Activated T-cell treated with anti-CD3 and anti-CD28 coated beads, Interleukin-2, amount 50 U/mL, for 24 hours (primary cell): Measurements from ENCODE around the gene CPN1.
"Not testable (repeated sequence)": the region's sequence is repeated elsewhere in the genome, so short reads cannot be mapped to it uniquely, and the experiment has no call there.

Experiments used
- DNase-seq: peaks from one replicate; pipeline ENCODE4 v3.0.0-alpha.2; 2020
- H3K27ac Mint-ChIP-seq: 2 replicates; pipeline ENCODE4 v1.8.0; 2020; ENCODE audit warnings: mild to moderate bottlenecking, mixed read lengths
- H3K27me3 Mint-ChIP-seq: 2 replicates; pipeline ENCODE4 v1.8.0; 2020; ENCODE audit warnings: mixed read lengths
- H3K36me3 Mint-ChIP-seq: 2 replicates; pipeline ENCODE4 v1.8.0; 2020; ENCODE audit warnings: low read depth, mixed read lengths
- H3K4me1 Mint-ChIP-seq: 2 replicates; pipeline ENCODE4 v1.8.0; 2020; ENCODE audit warnings: low read depth, mixed read lengths
- H3K4me3 Mint-ChIP-seq: 2 replicates; pipeline ENCODE4 v1.8.0; 2020; ENCODE audit warnings: mild to moderate bottlenecking, moderate library complexity, mixed read lengths
- H3K9me3 Mint-ChIP-seq: 2 replicates; pipeline ENCODE4 v1.8.0; 2020; ENCODE audit warnings: mixed read lengths

The CPN1 gene

DNA sequence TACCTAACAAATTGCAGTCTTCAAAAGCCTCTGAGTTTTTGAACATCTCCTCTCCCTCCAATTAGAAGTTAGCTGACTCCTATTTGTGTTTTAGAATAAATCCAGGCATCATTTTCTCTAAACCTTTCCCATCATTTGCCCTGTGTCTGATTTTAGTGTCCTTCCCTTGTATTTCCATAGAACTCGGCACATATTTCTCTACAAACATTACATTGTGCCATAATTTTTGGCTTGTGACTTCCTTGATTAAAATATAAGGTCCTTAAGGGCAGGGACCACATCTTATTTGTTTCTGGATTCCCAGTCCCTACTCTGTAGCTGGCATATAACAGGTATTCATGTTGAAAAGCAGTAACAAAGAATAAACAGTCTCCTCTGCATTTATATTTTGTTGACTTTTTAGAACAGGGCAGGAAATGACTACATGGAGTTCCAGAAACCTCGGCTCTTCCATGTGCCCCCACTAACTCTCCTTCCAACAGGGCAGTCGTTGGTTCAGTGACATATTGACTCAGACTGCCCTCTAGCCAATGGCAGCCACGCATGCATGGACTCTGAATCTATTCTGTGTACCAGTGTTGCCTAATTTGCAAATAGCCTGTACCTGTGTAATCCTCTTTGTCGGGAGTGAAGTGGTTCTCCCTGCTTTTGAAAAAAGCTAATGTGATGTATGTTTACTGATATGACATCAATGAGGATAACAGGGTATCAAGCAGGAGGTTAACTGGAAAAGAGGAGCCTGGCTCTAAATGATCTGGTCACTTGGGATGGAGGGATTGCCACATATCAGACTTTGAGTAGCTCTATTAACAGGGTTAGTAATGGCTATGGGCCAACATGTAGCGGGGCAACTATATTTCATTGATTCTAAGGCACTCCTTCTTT, 19.8 kb upstream of the CPN1 start:
- no peaks in the 10 kb centered on the region for H3K4me1 Mint-ChIP-seq
- no peaks in the 10 kb centered on the region for H3K9me3 Mint-ChIP-seq
- H3K27me3 Mint-ChIP-seq: peaks cover 56% of the 10 kb centered on the region
- H3K4me3 Mint-ChIP-seq: no peak overlapping the region
- no peak overlapping the region for H3K27ac Mint-ChIP-seq
- no peak for DNase-seq
- H3K36me3 Mint-ChIP-seq: no peaks in the 10 kb centered on the region

DNA sequence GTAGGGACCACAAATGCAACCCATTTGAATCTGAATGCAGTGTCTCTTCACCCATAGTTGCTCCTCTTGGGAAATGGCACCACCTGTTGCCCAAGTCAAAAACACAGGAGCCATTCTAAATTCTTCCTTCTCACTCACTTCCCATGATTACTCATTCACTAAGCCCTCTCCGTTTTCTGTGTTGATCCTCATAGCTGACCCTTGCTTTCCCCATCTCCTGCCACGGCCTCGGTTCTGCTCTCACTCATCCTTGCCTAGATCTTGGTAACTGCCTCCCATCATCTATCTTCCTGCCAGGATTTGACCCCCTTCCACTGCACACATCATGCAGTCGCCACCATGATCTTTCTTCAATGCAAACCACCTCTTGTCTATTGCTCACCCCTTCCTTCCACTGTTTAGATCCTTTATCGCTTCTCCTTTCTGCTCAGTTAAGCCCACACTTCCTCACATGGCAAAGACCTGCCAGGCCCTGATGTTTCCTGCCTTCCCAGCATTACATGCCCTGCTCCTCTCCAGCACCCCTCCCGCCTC, 19.0 kb upstream of the CPN1 start:
- Mint-ChIP-seq H3K9me3 (no peaks in the 10 kb centered on the region), H3K4me1 (no peaks in the 10 kb centered on the region), H3K4me3 (no peak overlapping the region), H3K36me3 (no peaks in the 10 kb centered on the region), H3K27me3 (peaks cover 56% of the 10 kb centered on the region), H3K27ac (no peak overlapping the region)
- no peak for DNase-seq

DNA sequence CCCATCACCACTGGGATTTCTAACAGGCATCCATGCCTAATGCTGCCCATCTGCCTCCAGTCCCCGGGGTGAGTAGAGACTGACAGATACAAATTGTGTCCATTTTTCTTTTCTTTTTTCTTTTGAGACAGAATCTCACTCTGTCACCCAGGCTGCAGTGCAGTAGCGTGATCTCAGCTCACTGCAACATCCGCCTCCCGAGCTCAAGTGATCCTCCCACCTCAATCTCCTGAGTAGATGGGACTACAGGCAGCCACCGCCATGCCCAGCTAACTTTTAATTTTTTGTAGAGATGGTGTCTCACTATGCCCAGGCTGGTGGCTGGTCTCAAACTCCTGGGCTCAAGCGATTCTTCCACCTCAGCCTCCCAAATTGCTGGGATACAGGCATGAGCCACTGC, 7.6 kb upstream of the CPN1 start:
- DNase-seq: no peak
- H3K27me3 Mint-ChIP-seq: peaks cover 20% of the 10 kb centered on the region
- no peak overlapping the region for H3K27ac Mint-ChIP-seq
- no peaks in the 10 kb centered on the region for H3K9me3 Mint-ChIP-seq
- no peaks in the 10 kb centered on the region for H3K36me3 Mint-ChIP-seq
- no peak overlapping the region for H3K4me3 Mint-ChIP-seq
- H3K4me1 Mint-ChIP-seq: no peaks in the 10 kb centered on the region

DNA sequence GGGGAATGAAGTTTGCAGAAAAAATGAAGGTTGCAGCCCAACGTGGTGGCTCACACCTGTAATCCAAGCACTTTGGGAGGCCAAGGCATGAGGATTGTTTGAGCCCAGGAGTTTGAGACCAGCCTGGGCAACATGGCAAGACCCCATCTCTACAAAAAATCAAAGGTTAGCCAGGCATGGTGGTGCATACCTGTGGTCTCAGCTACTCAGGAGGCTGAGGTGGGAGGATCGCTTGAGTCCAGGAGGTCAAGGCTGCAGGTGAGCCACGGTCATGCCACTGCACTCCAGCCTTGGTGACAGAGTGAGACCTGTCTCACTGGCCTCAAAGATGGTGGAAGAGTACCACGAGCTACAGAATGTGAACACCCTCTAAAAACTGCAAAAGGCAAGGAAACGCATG, 5.0 kb upstream of the CPN1 start:
- not testable (repeated sequence) for H3K4me3 Mint-ChIP-seq, H3K9me3 Mint-ChIP-seq, H3K36me3 Mint-ChIP-seq, DNase-seq, H3K4me1 Mint-ChIP-seq, H3K27ac Mint-ChIP-seq
- H3K27me3 Mint-ChIP-seq: peaks cover 31% of the 10 kb centered on the region

DNA sequence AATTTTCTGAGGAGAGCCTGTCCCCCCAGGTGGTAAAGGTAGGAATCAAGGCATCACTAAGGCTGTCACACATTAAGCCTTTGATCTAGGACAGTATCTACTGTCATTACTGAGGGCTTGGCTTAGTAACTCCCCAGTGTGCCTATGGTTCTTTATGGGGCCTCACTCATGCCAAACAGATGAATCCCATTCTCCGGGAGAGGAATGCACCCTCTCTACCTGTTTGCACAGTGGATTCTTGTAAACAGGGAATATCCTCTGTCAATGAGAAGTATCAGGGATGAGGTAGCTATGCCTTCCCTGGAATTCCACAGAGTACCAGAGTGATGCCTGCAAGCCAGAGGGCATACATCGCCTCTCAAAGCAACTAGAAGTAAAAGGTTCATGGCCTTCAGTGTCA, 3.9 kb upstream of the CPN1 start:
- H3K27ac Mint-ChIP-seq: no peak overlapping the region
- H3K27me3 Mint-ChIP-seq: peaks cover 41% of the 10 kb centered on the region
- H3K9me3 Mint-ChIP-seq: no peaks in the 10 kb centered on the region
- no peaks in the 10 kb centered on the region for H3K36me3 Mint-ChIP-seq
- no peaks in the 10 kb centered on the region for H3K4me1 Mint-ChIP-seq
- H3K4me3 Mint-ChIP-seq: no peak overlapping the region
- no peak for DNase-seq

DNA sequence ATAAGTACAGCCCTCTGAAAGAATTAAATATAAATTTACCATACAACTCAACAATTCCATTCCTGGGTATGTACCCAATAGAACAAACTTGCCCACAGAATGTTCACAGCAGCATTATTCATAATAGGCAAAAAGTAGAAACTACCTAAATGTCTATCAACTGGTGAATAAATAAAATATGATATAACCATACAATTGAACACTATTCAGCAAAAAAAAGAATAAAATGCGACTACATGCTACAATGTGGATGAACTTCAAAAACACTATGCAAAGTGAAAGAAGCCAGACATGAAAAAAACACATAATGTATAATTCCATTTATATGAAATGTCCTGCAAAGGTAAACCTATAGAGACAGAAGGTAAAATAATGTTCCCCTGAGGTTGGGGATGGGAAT, 2.0 kb upstream of the CPN1 start:
- H3K27me3 Mint-ChIP-seq: peaks cover 45% of the 10 kb centered on the region
- no peak for DNase-seq
- H3K36me3 Mint-ChIP-seq: no peaks in the 10 kb centered on the region
- H3K4me3 Mint-ChIP-seq: no peak overlapping the region
- H3K27ac Mint-ChIP-seq: no peak overlapping the region
- no peaks in the 10 kb centered on the region for H3K9me3 Mint-ChIP-seq
- no peaks in the 10 kb centered on the region for H3K4me1 Mint-ChIP-seq

DNA sequence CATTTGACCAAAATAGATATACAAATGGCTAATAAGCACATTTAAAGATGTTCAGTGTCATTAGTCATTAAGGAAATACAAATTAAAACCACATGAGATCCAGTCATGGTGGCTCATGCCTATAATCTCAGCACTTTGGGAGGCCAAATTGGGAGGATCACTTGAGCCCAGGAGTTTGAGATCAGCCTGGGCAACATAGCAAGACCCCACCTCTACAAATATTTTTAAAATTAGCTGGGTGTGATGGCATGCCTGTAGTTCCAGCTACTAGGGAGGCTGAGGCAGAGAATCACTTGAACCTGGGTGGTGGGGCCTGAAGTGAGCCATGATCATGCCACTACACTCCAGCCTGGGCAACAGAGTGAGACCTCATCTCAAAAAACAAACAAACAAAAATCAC, 607 bp upstream of the CPN1 start:
- H3K27ac Mint-ChIP-seq, H3K4me3 Mint-ChIP-seq, H3K4me1 Mint-ChIP-seq, DNase-seq, H3K36me3 Mint-ChIP-seq, H3K9me3 Mint-ChIP-seq: not testable (repeated sequence)
- peaks cover 39% of the 10 kb centered on the region for H3K27me3 Mint-ChIP-seq

DNA sequence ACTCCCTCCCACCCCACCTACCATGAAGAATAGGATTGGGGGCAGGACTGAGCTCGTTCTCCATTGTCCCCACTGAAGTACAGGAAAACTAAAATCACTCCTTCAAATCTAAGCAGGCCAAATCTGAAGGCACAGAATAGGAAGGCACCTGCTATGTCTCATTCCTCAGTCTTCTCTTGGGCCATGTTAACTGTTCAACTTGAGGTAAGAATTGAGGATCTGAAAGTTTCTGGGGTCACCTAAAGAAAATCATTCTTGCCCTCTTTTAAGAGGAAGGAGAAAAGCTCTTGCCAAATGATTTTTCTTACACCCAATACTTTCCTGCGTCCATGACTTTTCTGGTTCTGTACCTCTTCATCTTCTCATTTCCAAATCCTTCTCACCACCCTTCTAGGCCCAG, 4.9 kb downstream of the CPN1 start:
- DNase-seq: no peak
- Mint-ChIP-seq H3K4me1 (no peaks in the 10 kb centered on the region), H3K27ac (no peak overlapping the region), H3K27me3 (peaks cover 29% of the 10 kb centered on the region), H3K9me3 (no peaks in the 10 kb centered on the region), H3K36me3 (no peaks in the 10 kb centered on the region), H3K4me3 (no peak overlapping the region)

DNA sequence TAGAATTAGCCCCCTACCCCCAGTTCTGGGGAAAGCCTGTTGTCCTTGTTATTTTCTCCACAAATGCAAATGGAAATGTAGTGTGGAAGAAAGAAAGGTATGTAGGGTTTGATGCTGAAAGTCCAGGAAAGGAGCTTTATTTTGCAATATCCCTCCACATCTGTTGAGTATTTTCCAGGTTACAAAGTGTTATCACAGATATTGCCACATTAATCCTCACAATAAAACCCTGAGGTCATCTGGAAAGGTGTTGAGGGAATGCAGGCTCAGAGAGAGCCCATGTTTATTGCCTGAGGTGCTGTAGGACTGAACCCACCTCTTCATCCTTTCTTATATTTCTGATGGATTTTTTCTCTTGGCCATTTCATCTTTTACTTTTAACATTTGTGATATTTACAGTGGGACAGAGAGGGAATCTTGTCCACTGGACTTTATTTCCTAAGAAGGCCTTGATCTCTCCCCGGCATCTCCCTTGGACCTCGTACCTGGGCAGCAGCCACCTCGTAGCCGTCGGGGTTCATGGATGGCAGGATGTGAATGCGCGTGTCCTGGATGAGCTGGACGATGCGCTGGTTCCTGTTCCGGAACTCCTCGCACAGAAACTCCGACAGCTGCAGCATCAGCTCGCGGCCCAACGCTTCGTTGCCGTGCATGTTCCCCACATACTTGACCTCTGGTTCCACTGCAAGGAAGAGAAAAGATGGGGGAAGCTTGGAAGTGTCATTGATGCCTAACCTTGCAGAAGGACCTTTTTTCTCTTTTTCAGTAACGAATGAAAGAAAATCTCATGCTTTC, 6.0 kb downstream of the CPN1 start:
- H3K4me1 Mint-ChIP-seq: no peaks in the 10 kb centered on the region
- no peaks in the 10 kb centered on the region for H3K36me3 Mint-ChIP-seq
- H3K9me3 Mint-ChIP-seq: no peaks in the 10 kb centered on the region
- DNase-seq: no peak
- H3K27ac Mint-ChIP-seq: no peak overlapping the region
- H3K27me3 Mint-ChIP-seq: peaks cover 20% of the 10 kb centered on the region
- no peak overlapping the region for H3K4me3 Mint-ChIP-seq

DNA sequence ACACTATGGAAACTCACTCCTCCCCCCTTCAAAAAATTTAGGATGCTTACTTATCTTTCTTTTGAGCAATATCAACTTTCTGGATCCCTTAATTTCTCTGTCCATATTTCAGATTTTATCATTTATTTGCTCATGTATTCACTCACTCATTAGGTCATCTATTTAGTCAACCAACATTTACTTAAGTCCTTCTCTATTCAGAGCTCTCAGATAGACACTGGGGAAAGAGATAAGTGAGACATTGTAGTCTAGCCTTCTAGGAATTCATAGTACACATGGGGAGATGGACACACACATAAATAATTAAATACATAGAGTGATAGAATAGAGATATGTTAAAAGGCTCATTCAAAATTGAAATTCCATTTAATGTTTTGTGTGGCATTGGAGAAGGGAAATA, 9.2 kb downstream of the CPN1 start:
- H3K36me3 Mint-ChIP-seq: no peaks in the 10 kb centered on the region
- no peak overlapping the region for H3K27ac Mint-ChIP-seq
- no peak for DNase-seq

DNA sequence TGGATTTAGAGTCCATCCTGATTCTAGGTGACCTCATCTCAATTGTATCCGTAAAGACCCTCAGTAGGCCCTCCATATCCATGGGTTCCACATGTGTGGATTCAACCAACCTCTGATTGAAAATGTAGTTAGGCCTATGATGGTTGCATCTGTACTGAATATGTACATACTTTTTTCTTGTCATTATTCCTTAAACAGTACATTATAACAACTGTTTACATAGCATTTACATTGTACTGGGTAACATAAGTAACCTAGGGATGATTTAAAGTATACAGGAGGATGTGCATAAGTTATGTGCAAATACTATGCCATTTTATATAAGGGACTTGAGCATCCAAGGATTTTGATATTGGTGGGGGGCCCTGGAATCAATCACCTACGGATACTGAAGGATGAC, 10.1 kb downstream of the CPN1 start:
- H3K4me3 Mint-ChIP-seq: no peak overlapping the region
- H3K4me1 Mint-ChIP-seq: no peaks in the 10 kb centered on the region
- H3K27me3 Mint-ChIP-seq: peaks cover 3% of the 10 kb centered on the region
- no peaks in the 10 kb centered on the region for H3K36me3 Mint-ChIP-seq
- H3K9me3 Mint-ChIP-seq: no peaks in the 10 kb centered on the region
- H3K27ac Mint-ChIP-seq: no peak overlapping the region
- no peak for DNase-seq

More for the DNA sequence above, 9.2 kb downstream of the CPN1 start:
- H3K4me3 Mint-ChIP-seq: no peak overlapping the region
- no peaks in the 10 kb centered on the region for H3K4me1 Mint-ChIP-seq
- no peaks in the 10 kb centered on the region for H3K9me3 Mint-ChIP-seq
- peaks cover 2% of the 10 kb centered on the region for H3K27me3 Mint-ChIP-seq

DNA sequence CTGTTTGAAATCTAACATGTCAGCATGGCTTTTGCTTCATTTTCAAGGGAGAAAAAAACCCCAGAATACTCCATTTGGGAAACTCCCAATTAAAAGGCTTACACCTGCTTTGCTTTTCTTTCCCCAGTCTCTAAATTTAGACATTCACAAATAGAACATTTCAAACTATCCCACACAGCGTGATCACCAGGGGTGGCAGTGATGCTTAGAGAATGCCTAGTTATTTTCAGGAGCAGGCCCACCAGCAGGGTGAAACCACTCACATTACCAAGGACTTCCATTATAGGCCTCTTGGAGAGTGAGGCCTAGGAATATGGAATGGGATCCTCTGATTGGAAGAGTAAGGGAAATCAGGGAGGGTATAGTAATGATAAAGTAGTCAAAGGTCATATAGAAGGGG, 14.2 kb downstream of the CPN1 start:
- no peak overlapping the region for H3K4me3 Mint-ChIP-seq
- no peaks in the 10 kb centered on the region for H3K9me3 Mint-ChIP-seq
- no peak overlapping the region for H3K27ac Mint-ChIP-seq
- no peak for DNase-seq
- peaks cover 22% of the 10 kb centered on the region for H3K27me3 Mint-ChIP-seq
- H3K4me1 Mint-ChIP-seq: no peaks in the 10 kb centered on the region
- no peaks in the 10 kb centered on the region for H3K36me3 Mint-ChIP-seq

DNA sequence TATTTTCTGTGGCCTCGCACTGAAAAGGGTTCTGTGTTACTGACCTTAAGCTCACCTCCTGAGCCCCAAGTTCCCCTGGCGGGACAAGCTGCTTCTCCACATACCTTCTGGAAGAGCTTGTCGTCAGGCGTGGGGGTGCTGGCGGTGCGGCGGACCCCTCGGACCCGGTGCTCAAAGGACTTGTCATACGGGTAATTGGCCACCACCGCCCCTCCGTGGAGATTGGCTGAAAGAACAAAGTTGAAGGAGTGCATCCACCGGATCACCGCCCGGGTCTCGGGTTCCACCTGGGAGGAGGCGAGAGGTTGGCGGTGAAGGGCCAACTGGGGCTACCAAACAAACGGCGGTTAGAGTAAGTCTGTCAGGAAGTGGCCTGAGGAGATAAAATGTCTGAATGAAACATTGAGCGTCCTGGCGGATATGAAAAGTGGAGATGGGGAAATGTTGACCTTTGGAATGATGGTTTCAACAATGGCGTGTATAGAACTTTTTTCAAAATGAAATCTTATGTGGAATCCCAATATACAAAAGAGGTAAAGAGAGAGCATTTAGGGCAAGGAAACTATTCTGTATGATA, 16.5 kb downstream of the CPN1 start:
- H3K36me3 Mint-ChIP-seq: no peaks in the 10 kb centered on the region
- peaks cover 22% of the 10 kb centered on the region for H3K27me3 Mint-ChIP-seq
- no peak overlapping the region for H3K27ac Mint-ChIP-seq
- no peaks in the 10 kb centered on the region for H3K4me1 Mint-ChIP-seq
- DNase-seq: no peak
- H3K4me3 Mint-ChIP-seq: no peak overlapping the region
- H3K9me3 Mint-ChIP-seq: no peaks in the 10 kb centered on the region

DNA sequence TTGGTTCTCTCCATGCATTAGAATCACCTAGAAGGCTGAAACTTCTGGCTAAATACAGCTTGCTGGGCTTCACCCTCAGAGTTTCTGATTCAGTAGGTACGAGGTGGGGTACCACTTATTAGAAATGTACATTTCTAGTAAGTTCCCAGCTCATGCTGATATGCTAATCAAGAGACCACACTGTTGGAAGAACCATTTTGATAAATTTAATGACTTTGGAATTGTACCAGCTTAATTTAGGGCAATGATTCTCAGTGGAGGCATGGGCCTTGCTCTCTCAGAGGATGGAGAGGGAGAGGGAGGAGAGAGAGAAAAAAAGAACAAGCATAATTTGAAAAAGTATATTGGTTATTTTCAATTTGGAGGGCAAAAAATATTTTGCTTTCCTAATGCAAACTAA, 20.3 kb downstream of the CPN1 start:
- no peaks in the 10 kb centered on the region for H3K4me1 Mint-ChIP-seq
- H3K27me3 Mint-ChIP-seq: peaks cover 39% of the 10 kb centered on the region
- no peak overlapping the region for H3K4me3 Mint-ChIP-seq
- DNase-seq: no peak
- H3K27ac Mint-ChIP-seq: no peak overlapping the region
- no peaks in the 10 kb centered on the region for H3K9me3 Mint-ChIP-seq
- no peaks in the 10 kb centered on the region for H3K36me3 Mint-ChIP-seq

DNA sequence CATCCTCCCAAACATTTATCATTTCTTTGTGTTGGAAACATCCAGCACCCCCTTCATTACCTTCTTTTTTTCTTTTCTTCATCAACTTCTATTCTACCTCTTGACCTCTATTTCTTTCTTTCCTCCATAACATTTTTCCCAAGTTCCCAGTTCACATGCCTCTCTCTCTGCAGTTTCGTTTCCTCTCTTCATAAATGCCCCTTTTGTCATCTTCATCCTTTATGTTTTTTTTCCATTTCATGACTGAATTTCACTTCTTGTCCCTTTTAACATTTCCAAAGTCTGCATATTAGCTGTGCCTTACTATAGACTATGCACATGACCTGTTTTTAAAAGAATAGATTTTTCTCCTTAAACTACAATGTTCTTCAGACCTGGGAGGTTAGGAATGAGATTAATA, 23.7 kb downstream of the CPN1 start:
- no peaks in the 10 kb centered on the region for H3K36me3 Mint-ChIP-seq
- no peak for DNase-seq
- peaks cover 28% of the 10 kb centered on the region for H3K27me3 Mint-ChIP-seq
- H3K4me3 Mint-ChIP-seq: no peak overlapping the region
- H3K4me1 Mint-ChIP-seq: no peaks in the 10 kb centered on the region
- H3K27ac Mint-ChIP-seq: no peak overlapping the region
- H3K9me3 Mint-ChIP-seq: no peaks in the 10 kb centered on the region
